Neural cell (in vitro differentiated cells): ENCODE results near the gene PCMT1. TPM values are rescaled to one million over a fixed set of nuclear protein-coding genes. Genes with fewer than 3 reads are reported as not detected.
"Not testable (repeated sequence)": the region's sequence is repeated elsewhere in the genome, so short reads cannot be mapped to it uniquely, and the experiment has no call there.

Experiments used
- H2AFZ ChIP-seq: fragments of 200-600, 300-800 bp; sonication (generic), shearing (Covaris generic); 2 replicates; pipeline ENCODE4 v1.6.0; 2014; ENCODE audit warnings: low read depth, mild to moderate bottlenecking, antibody characterized with exemption, low read length, moderate library complexity
- H3F3A ChIP-seq: fragments of 200-600 bp; shearing (Covaris generic); 2 replicates; pipeline ENCODE4 v1.6.1; 2016; ENCODE audit warnings: mild to moderate bottlenecking, moderate library complexity, mixed read lengths, antibody characterized with exemption, low read length; ENCODE audit not compliant: insufficient read depth, poor library complexity, severe bottlenecking
- H3K27ac ChIP-seq: fragments of 200-600, 300-800 bp; sonication (generic), shearing (Covaris generic); 2 replicates; pipeline ENCODE4 v1.5.1; 2014; ENCODE audit warnings: mild to moderate bottlenecking, low read length, moderate library complexity
- H3K27me3 ChIP-seq: fragments of 300-800, 200-600 bp; sonication (generic), shearing (Covaris generic); 2 replicates; pipeline ENCODE4 v1.6.0; 2014; ENCODE audit warnings: mild to moderate bottlenecking, low read depth, low read length, moderate library complexity; ENCODE audit not compliant: insufficient read depth
- H3K36me3 ChIP-seq: fragments of 300-800, 200-600 bp; sonication (generic), shearing (Covaris generic); 2 replicates; pipeline ENCODE4 v1.5.1; 2014; ENCODE audit warnings: mild to moderate bottlenecking, antibody characterized with exemption, low read length, moderate library complexity; ENCODE audit not compliant: insufficient read depth
- H3K4me2 ChIP-seq: fragments of 300-800, 200-600 bp; sonication (generic), shearing (Covaris generic); 2 replicates; pipeline ENCODE4 v1.6.0; 2014; ENCODE audit warnings: mild to moderate bottlenecking, low read length
- H3K4me3 ChIP-seq: fragments of 300-800, 200-600 bp; sonication (generic), shearing (Covaris generic); 2 replicates; pipeline ENCODE4 v1.5.1; 2014; ENCODE audit warnings: mild to moderate bottlenecking, low read length, moderate library complexity
- H3K79me2 ChIP-seq: fragments of 200-600 bp; shearing (Covaris generic); replicated peaks from 2 replicates; pipeline ENCODE4 v1.6.0; 2014; ENCODE audit warnings: mild to moderate bottlenecking, low read length, moderate library complexity; ENCODE audit not compliant: insufficient read depth
- H3K9ac ChIP-seq: fragments of 300-800, 200-600 bp; sonication (generic), shearing (Covaris generic); 2 replicates; pipeline ENCODE4 v1.6.1; 2016; ENCODE audit warnings: mild to moderate bottlenecking, low read length, mixed read lengths
- H3K9me2 ChIP-seq: fragments of 200-600 bp; shearing (Covaris generic); 2 replicates; pipeline ENCODE4 v1.6.1; 2016; ENCODE audit warnings: mild to moderate bottlenecking, low read length, mixed read lengths; ENCODE audit not compliant: insufficient read depth
- H3K9me3 ChIP-seq: fragments of 200-600, 300-800 bp; sonication (generic), shearing (Covaris generic); 2 replicates; pipeline ENCODE4 v1.6.1; 2016; ENCODE audit warnings: mild to moderate bottlenecking, mixed run types, low read length, moderate library complexity, mixed read lengths
- H4K20me1 ChIP-seq: fragments of 200-600 bp; shearing (Covaris generic); 2 replicates; pipeline ENCODE4 v1.6.1; 2016; ENCODE audit warnings: mild to moderate bottlenecking, mixed run types; ENCODE audit not compliant: insufficient read depth
- EP300 ChIP-seq: fragments of 450-650 bp; conservative IDR thresholded peaks from 2 replicates; pipeline ENCODE4 v1.6.1; 2014; ENCODE audit warnings: antibody characterized with exemption, mild to moderate bottlenecking, moderate library complexity; ENCODE audit not compliant: poor library complexity, severe bottlenecking
- EZH2 ChIP-seq: fragments of 200-600, 300-800 bp; shearing (Covaris generic), sonication (generic); IDR thresholded peaks from 2 replicates; pipeline ENCODE4 v1.6.1; 2014; ENCODE audit warnings: antibody characterized with exemption, low read length, borderline replicate concordance, mild to moderate bottlenecking; ENCODE audit not compliant: insufficient read depth, poor library complexity, severe bottlenecking
- MXI1 ChIP-seq: fragments of 450-650 bp; conservative IDR thresholded peaks from 2 replicates; pipeline ENCODE4 v1.6.1; 2014; ENCODE audit warnings: antibody characterized with exemption, mild to moderate bottlenecking; ENCODE audit not compliant: poor library complexity, severe bottlenecking
- POLR2AphosphoS5 ChIP-seq: IDR thresholded peaks from 2 replicates; pipeline ENCODE4 v1.6.1; 2012
- RAD21 ChIP-seq: fragments of 450-650 bp; conservative IDR thresholded peaks from 2 replicates; pipeline ENCODE4 v1.6.1; 2014; ENCODE audit warnings: antibody characterized with exemption, mild to moderate bottlenecking, moderate library complexity
- REST ChIP-seq: IDR thresholded peaks from 2 replicates; pipeline ENCODE4 v1.6.1; 2012; ENCODE audit warnings: borderline replicate concordance
- SMC3 ChIP-seq: fragments of 450-650 bp; conservative IDR thresholded peaks from 2 replicates; pipeline ENCODE4 v1.6.1; 2014; ENCODE audit warnings: antibody characterized with exemption, mild to moderate bottlenecking, moderate library complexity; ENCODE audit not compliant: poor library complexity
- TAF1 ChIP-seq: IDR thresholded peaks from 2 replicates; pipeline ENCODE4 v1.6.1; 2012; ENCODE audit warnings: low read depth
- polyA plus RNA-seq: library from polyadenylated mRNA; depleted of rRNA; stranded (reverse); fragments of >200 nt; gene quantifications from 2 replicates; pipeline ENCODE4 v1.2.3, GENCODE V29; 2014
- TF ChIP-seq, protein P1 (sequence below): fragments of 450-650 bp; IDR thresholded peaks from 2 replicates; pipeline ENCODE4 v1.5.1; 2014; ENCODE audit warnings: antibody characterized with exemption, mild to moderate bottlenecking, moderate library complexity; ENCODE audit not compliant: poor library complexity, severe bottlenecking

Gene PCMT1
- polyA plus RNA-seq, 1 donor from 2014 or later = 384 TPM

- Histone ChIP-seq H4K20me1 (no peaks in the 10 kb centered on the region), H3K9me3 (no peaks in the 10 kb centered on the region), H3K27me3 (no peaks in the 10 kb centered on the region), H3K9ac (no peak overlapping the region), H3K27ac (no peak overlapping the region), H3K4me3 (no peak overlapping the region), H3K36me3 (no peaks in the 10 kb centered on the region), H3K79me2 (peaks cover 52% of the 10 kb centered on the region), H3K9me2 (no peaks in the 10 kb centered on the region), H3F3A (peaks cover 3% of the 10 kb centered on the region), H3K4me2 (no peak overlapping the region), H2AFZ (no peak overlapping the region)
- TF ChIP-seq REST (no peak), RAD21 (no peak), MXI1 (no peak), SMC3 (no peak), EZH2 (no peak), EP300 (no peak), POLR2AphosphoS5 (no peak), TAF1 (no peak)
- TF ChIP-seq, protein P1, sequence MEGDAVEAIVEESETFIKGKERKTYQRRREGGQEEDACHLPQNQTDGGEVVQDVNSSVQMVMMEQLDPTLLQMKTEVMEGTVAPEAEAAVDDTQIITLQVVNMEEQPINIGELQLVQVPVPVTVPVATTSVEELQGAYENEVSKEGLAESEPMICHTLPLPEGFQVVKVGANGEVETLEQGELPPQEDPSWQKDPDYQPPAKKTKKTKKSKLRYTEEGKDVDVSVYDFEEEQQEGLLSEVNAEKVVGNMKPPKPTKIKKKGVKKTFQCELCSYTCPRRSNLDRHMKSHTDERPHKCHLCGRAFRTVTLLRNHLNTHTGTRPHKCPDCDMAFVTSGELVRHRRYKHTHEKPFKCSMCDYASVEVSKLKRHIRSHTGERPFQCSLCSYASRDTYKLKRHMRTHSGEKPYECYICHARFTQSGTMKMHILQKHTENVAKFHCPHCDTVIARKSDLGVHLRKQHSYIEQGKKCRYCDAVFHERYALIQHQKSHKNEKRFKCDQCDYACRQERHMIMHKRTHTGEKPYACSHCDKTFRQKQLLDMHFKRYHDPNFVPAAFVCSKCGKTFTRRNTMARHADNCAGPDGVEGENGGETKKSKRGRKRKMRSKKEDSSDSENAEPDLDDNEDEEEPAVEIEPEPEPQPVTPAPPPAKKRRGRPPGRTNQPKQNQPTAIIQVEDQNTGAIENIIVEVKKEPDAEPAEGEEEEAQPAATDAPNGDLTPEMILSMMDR = no peak
Measured at GRCh38 chr6:149752600-149753373, 3.2 kb downstream of the PCMT1 start.

DNA sequence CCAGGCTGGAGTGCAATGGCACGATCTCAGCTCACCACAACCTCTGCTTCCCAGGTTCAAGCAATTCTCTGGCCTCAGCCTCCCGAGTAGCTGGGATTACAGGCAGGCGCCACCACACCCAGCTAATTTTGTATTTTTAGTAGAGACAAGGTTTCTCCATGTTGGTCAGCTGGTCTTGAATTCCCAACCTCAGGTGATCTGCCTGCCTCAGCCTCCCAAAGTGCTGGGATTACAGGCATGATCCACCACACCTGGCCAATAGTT lies 3.8 kb downstream of the PCMT1 start:
- H3K79me2 ChIP-seq = peaks cover 52% of the 10 kb centered on the region
- H3K9ac ChIP-seq, H3K4me3 ChIP-seq, H3K27ac ChIP-seq, H4K20me1 ChIP-seq, H3K4me2 ChIP-seq, H3K36me3 ChIP-seq, H3K9me2 ChIP-seq, H3K9me3 ChIP-seq, H3K27me3 ChIP-seq, H2AFZ ChIP-seq, H3F3A ChIP-seq: not testable (repeated sequence)

DNA sequence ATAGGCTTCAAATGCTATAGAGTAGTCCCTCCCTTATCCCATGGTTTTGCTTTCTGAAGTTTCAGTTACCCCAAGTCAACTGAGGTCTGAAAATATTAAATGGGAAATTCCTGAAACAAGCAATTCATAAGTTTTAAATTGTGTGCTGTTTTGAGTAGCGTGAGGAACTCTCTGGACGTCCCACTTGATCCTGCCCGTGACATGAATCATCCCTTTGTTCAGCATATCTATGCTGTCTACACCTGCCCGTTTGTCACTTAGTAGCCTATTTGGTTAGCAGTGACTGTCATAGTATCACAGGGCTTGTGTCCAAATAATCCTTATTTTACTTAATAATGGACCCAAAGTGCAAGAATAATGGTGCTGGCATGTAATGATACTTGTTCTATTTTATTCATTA lies 5.0 kb downstream of the PCMT1 start:
- H3K9ac ChIP-seq = no peak overlapping the region
- no peaks in the 10 kb centered on the region for H3K36me3 ChIP-seq
- H4K20me1 ChIP-seq = no peaks in the 10 kb centered on the region
- no peak for TF ChIP-seq SMC3
- TF ChIP-seq EZH2 = no peak
- no peak for TF ChIP-seq TAF1
- TF ChIP-seq EP300 = no peak
- TF ChIP-seq RAD21 = no peak
- TF ChIP-seq, protein P1 = no peak
- TF ChIP-seq POLR2AphosphoS5 = no peak
- TF ChIP-seq MXI1 = no peak
- no peak for TF ChIP-seq REST
- no peaks in the 10 kb centered on the region for H3K27me3 ChIP-seq
- no peak overlapping the region for H3K4me2 ChIP-seq
- H3K9me2 ChIP-seq = no peaks in the 10 kb centered on the region
- no peak overlapping the region for H3K4me3 ChIP-seq
- H2AFZ ChIP-seq = no peak overlapping the region
- H3K27ac ChIP-seq = no peak overlapping the region
- H3K79me2 ChIP-seq = peaks cover 60% of the 10 kb centered on the region
- no peaks in the 10 kb centered on the region for H3K9me3 ChIP-seq
- peaks cover 3% of the 10 kb centered on the region for H3F3A ChIP-seq
